GM23338 (cell line): ENCODE results near the gene MYO5B.

ENCODE experiments used
- CREB1 ChIP-seq: fragments of 250-450 bp; sonication (Bioruptor Pico); IDR thresholded peaks from 2 replicates; pipeline ENCODE4 v1.5.0; 2020; ENCODE audit warnings: low read depth, mild to moderate bottlenecking, moderate library complexity
- EZH2 ChIP-seq: fragments of 200-600 bp; sonication (generic); IDR thresholded peaks from one replicate; pipeline ENCODE4 v1.8.0; 2017; ENCODE audit warnings: antibody characterized with exemption, mild to moderate bottlenecking, low read depth; ENCODE audit not compliant: unreplicated experiment
- JUNB ChIP-seq: IDR thresholded peaks from one replicate; pipeline ENCODE4 v1.6.1; 2016; ENCODE audit warnings: antibody characterized with exemption; ENCODE audit not compliant: unreplicated experiment
- POLR2AphosphoS5 ChIP-seq: IDR thresholded peaks from 2 replicates; pipeline ENCODE4 v1.6.1; 2016; ENCODE audit warnings: antibody characterized with exemption, low read depth
- STAT1 ChIP-seq: IDR thresholded peaks from one replicate; pipeline ENCODE4 v1.6.1; 2016; ENCODE audit warnings: antibody characterized with exemption; ENCODE audit not compliant: unreplicated experiment
- TF ChIP-seq, protein P1 (sequence below), 2 experiments: fragments of 200-600 bp in 1 of 2; sonication (generic) in 1 of 2; conservative IDR thresholded peaks; 2 replicates each; pipeline versions ENCODE4 v1.5.1 to v1.6.1; 2016 to 2017; ENCODE audit warnings: antibody characterized with exemption in 2 of 2, low read depth in 2 of 2, mild to moderate bottlenecking in 2 of 2, moderate library complexity in 1 of 2
- TF ChIP-seq, protein P2 (sequence below): IDR thresholded peaks from 2 replicates; pipeline ENCODE4 v1.6.1; 2016; ENCODE audit warnings: antibody characterized with exemption
- TF ChIP-seq, protein P3 (sequence below): IDR thresholded peaks from one replicate; pipeline ENCODE4 v1.6.1; 2018; ENCODE audit warnings: antibody characterized with exemption; ENCODE audit not compliant: unreplicated experiment

DNA sequence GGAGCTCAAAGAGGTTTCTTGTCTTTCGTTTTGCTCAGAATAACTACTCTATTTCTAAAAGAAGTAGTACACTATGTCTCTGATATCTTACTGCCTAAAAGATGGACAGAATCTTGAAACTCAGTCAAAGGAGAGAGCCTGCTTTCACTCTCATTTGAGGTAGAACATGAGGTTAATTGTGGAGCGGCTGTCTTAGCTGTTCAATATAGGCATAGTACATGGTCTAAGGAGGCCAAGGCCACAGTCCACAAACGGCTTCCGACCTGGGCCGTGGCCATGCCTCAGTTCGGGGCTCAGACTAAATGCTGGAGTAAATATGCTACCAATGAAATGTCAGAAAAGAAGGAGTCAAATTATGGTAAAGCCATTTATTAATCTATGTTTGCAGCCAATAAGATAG, 195.8 kb downstream of the MYO5B start:
- no peak for TF ChIP-seq EZH2
- TF ChIP-seq, protein P1, sequence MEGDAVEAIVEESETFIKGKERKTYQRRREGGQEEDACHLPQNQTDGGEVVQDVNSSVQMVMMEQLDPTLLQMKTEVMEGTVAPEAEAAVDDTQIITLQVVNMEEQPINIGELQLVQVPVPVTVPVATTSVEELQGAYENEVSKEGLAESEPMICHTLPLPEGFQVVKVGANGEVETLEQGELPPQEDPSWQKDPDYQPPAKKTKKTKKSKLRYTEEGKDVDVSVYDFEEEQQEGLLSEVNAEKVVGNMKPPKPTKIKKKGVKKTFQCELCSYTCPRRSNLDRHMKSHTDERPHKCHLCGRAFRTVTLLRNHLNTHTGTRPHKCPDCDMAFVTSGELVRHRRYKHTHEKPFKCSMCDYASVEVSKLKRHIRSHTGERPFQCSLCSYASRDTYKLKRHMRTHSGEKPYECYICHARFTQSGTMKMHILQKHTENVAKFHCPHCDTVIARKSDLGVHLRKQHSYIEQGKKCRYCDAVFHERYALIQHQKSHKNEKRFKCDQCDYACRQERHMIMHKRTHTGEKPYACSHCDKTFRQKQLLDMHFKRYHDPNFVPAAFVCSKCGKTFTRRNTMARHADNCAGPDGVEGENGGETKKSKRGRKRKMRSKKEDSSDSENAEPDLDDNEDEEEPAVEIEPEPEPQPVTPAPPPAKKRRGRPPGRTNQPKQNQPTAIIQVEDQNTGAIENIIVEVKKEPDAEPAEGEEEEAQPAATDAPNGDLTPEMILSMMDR (conservative IDR thresholded peaks at IDR 0.05; ENCODE audit: low read depth in 2 of 2) = no peak
- TF ChIP-seq STAT1 = no peak
- TF ChIP-seq CREB1 (CRISPR knock-in tag) = no peak
- no peak for TF ChIP-seq JUNB
- no peak for TF ChIP-seq POLR2AphosphoS5
- TF ChIP-seq, protein P2, sequence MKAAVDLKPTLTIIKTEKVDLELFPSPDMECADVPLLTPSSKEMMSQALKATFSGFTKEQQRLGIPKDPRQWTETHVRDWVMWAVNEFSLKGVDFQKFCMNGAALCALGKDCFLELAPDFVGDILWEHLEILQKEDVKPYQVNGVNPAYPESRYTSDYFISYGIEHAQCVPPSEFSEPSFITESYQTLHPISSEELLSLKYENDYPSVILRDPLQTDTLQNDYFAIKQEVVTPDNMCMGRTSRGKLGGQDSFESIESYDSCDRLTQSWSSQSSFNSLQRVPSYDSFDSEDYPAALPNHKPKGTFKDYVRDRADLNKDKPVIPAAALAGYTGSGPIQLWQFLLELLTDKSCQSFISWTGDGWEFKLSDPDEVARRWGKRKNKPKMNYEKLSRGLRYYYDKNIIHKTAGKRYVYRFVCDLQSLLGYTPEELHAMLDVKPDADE = no peak
- TF ChIP-seq, protein P3, sequence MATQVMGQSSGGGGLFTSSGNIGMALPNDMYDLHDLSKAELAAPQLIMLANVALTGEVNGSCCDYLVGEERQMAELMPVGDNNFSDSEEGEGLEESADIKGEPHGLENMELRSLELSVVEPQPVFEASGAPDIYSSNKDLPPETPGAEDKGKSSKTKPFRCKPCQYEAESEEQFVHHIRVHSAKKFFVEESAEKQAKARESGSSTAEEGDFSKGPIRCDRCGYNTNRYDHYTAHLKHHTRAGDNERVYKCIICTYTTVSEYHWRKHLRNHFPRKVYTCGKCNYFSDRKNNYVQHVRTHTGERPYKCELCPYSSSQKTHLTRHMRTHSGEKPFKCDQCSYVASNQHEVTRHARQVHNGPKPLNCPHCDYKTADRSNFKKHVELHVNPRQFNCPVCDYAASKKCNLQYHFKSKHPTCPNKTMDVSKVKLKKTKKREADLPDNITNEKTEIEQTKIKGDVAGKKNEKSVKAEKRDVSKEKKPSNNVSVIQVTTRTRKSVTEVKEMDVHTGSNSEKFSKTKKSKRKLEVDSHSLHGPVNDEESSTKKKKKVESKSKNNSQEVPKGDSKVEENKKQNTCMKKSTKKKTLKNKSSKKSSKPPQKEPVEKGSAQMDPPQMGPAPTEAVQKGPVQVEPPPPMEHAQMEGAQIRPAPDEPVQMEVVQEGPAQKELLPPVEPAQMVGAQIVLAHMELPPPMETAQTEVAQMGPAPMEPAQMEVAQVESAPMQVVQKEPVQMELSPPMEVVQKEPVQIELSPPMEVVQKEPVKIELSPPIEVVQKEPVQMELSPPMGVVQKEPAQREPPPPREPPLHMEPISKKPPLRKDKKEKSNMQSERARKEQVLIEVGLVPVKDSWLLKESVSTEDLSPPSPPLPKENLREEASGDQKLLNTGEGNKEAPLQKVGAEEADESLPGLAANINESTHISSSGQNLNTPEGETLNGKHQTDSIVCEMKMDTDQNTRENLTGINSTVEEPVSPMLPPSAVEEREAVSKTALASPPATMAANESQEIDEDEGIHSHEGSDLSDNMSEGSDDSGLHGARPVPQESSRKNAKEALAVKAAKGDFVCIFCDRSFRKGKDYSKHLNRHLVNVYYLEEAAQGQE = no peak
